ENCODE data around the gene RASSF3. TPM values are rescaled to one million over a fixed set of nuclear protein-coding genes. Genes with fewer than 3 reads are reported as not detected.

Gene RASSF3
- total RNA-seq, 2 donors from 2014 or later, result 52.0 to 54.5 TPM

DNA sequence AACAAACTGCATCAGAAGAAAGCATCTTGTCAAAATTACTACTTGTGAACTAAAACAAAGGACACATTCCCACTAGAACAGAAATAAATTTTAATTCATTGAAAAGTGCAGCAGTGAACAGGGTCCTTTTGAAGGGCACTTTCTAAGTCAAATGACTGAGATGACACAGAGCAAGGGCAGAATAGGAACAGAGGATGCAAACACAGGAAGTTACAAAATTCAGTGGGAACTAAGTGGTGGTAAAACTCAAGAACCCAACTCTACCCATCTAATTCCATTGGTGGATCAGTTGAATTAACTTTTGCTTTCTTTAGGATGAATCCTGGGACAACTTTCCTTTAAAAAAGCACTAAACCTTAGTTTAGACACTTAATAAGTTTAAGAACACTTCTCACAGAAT, 103.1 kb downstream of the RASSF3 start:
- H3K4me3 Mint-ChIP-seq, result no peak overlapping the region
- no peaks in the 10 kb centered on the region for H3K9me3 Mint-ChIP-seq
- no peak overlapping the region for H3K9ac ChIP-seq (ENCODE audit: extremely low read depth, low read length, poor library complexity, severe bottlenecking)
- H3K4me1 Mint-ChIP-seq, result peaks cover 4% of the 10 kb centered on the region
- no peaks in the 10 kb centered on the region for H3K27me3 Mint-ChIP-seq (ENCODE audit: insufficient read depth)
- DNase-seq, result no peak
- H3K9me3 ChIP-seq (ENCODE audit: control insufficient read depth, low read length), result no peaks in the 10 kb centered on the region
- H3K4me1 ChIP-seq (ENCODE audit: control insufficient read depth, insufficient read depth, low read length), result no peaks in the 10 kb centered on the region
- no peak for TF ChIP-seq CTCF (conservative IDR thresholded peaks at IDR 0.05)
- H3K27ac Mint-ChIP-seq, result no peak overlapping the region
- H3K27me3 ChIP-seq (ENCODE audit: control insufficient read depth, insufficient read depth, low read length, poor library complexity, severe bottlenecking), result no peaks in the 10 kb centered on the region
- H3K4me3 ChIP-seq (ENCODE audit: low read length), result no peak overlapping the region
- peaks cover 59% of the 10 kb centered on the region for H3K36me3 Mint-ChIP-seq (ENCODE audit: low read depth)
- H3K36me3 ChIP-seq (ENCODE audit: control insufficient read depth, insufficient read depth, low read length), result peaks cover 41% of the 10 kb centered on the region
- H3K27ac ChIP-seq (ENCODE audit: low read depth, low read length), result no peak overlapping the region

DNA sequence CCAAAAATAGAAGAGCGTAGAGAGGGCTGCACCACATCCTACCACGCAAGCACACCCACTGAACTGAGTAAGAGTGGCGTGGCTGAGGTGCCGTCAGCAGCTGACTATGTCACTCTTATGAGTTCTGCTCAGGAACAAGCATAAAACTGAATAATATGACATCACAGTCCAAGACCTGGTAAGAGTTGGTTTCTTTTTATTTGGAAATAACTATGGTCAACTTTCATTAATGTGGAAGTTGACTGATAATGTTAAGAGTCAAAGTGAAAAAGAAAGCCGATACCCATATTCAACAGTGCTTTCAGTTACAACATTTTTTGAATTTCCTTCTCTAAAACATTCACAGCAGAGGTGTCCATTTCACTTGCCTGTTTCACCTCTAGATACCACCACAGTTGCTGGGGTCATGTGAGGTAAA, 104.3 kb downstream of the RASSF3 start:
- 97 to 100% methylated on average over 2 to 5 of the region's 5 CpGs for WGBS, 2 experiments (ENCODE audit: insufficient coverage in 1 of 2, insufficient read length in 1 of 2)
- H3K4me1 ChIP-seq (ENCODE audit: control insufficient read depth, insufficient read depth, low read length), result no peaks in the 10 kb centered on the region

GRCh38 chr12:64716371-64716770, 106.1 kb downstream of the RASSF3 start:
- H3K36me3 Mint-ChIP-seq (ENCODE audit: low read depth), result peaks cover 69% of the 10 kb centered on the region

More for the DNA sequence above, 104.3 kb downstream of the RASSF3 start:
- H3K27me3 ChIP-seq (ENCODE audit: control insufficient read depth, insufficient read depth, low read length, poor library complexity, severe bottlenecking), result no peaks in the 10 kb centered on the region
- H3K9me3 ChIP-seq (ENCODE audit: control insufficient read depth, low read length), result no peaks in the 10 kb centered on the region
- Mint-ChIP-seq H3K36me3 (ENCODE audit: low read depth) (peaks cover 62% of the 10 kb centered on the region), H3K27ac (no peak overlapping the region), H3K4me1 (peaks cover 4% of the 10 kb centered on the region), H3K27me3 (ENCODE audit: insufficient read depth) (no peaks in the 10 kb centered on the region), H3K4me3 (no peak overlapping the region), H3K9me3 (no peaks in the 10 kb centered on the region)
- H3K27ac ChIP-seq (ENCODE audit: low read depth, low read length), result no peak overlapping the region
- H3K36me3 ChIP-seq (ENCODE audit: control insufficient read depth, insufficient read depth, low read length), result peaks cover 47% of the 10 kb centered on the region
- no peak overlapping the region for H3K4me3 ChIP-seq (ENCODE audit: low read length)
- H3K9ac ChIP-seq (ENCODE audit: extremely low read depth, low read length, poor library complexity, severe bottlenecking), result no peak overlapping the region
- TF ChIP-seq CTCF (conservative IDR thresholded peaks at IDR 0.05), result no peak
- no peak for DNase-seq

More at GRCh38 chr12:64716371-64716770, 106.1 kb downstream of the RASSF3 start:
- no peak overlapping the region for H3K4me3 Mint-ChIP-seq
- Histone ChIP-seq H3K9me3 (ENCODE audit: control insufficient read depth, low read length) (no peaks in the 10 kb centered on the region), H3K9ac (ENCODE audit: extremely low read depth, low read length, poor library complexity, severe bottlenecking) (no peak overlapping the region), H3K27me3 (ENCODE audit: control insufficient read depth, insufficient read depth, low read length, poor library complexity, severe bottlenecking) (no peaks in the 10 kb centered on the region), H3K27ac (ENCODE audit: low read depth, low read length) (no peak overlapping the region), H3K4me1 (ENCODE audit: control insufficient read depth, insufficient read depth, low read length) (no peaks in the 10 kb centered on the region), H3K4me3 (ENCODE audit: low read length) (no peak overlapping the region), H3K36me3 (ENCODE audit: control insufficient read depth, insufficient read depth, low read length) (peaks cover 65% of the 10 kb centered on the region)
- DNase-seq, result no peak
- H3K27me3 Mint-ChIP-seq (ENCODE audit: insufficient read depth), result no peaks in the 10 kb centered on the region
- no peaks in the 10 kb centered on the region for H3K9me3 Mint-ChIP-seq
- H3K4me1 Mint-ChIP-seq, result peaks cover 4% of the 10 kb centered on the region
- no peak for TF ChIP-seq CTCF (conservative IDR thresholded peaks at IDR 0.05)
- 91 to 100% methylated on average over 2 to 4 of the region's 4 CpGs for WGBS, 2 experiments (ENCODE audit: insufficient coverage in 1 of 2, insufficient read length in 1 of 2)
- H3K27ac Mint-ChIP-seq, result no peak overlapping the region

Data from endodermal cell (in vitro differentiated cells).